Neural crest cell (in vitro differentiated cells): Measurements from ENCODE around the gene CLDN15. TPM values are rescaled to one million over a fixed set of nuclear protein-coding genes. Genes with fewer than 3 reads are reported as not detected.
A peak's percentile ranks its signal among the peaks of the same experiment; 100 is the strongest.

Experiments used
- DNase-seq: peaks from one replicate; pipeline ENCODE4 v3.0.0; 2021; ENCODE audit warnings: low read depth, mixed read lengths, low spot score
- H3K27ac Mint-ChIP-seq: one replicate; pipeline ENCODE4 v1.8.0; 2021; ENCODE audit warnings: mild to moderate bottlenecking, mixed read lengths; ENCODE audit not compliant: unreplicated experiment
- H3K27me3 Mint-ChIP-seq: 2 replicates; pipeline ENCODE4 v1.8.0; 2021; ENCODE audit warnings: low read depth, mild to moderate bottlenecking, mixed read lengths
- H3K36me3 Mint-ChIP-seq: 2 replicates; pipeline ENCODE4 v1.8.0; 2021; ENCODE audit warnings: low read depth, mild to moderate bottlenecking, mixed read lengths
- H3K4me1 Mint-ChIP-seq: 2 replicates; pipeline ENCODE4 v1.8.0; 2021; ENCODE audit warnings: mixed read lengths
- H3K4me3 Mint-ChIP-seq: one replicate; pipeline ENCODE4 v1.8.0; 2021; ENCODE audit warnings: mild to moderate bottlenecking, mixed read lengths
- H3K9me3 Mint-ChIP-seq: 2 replicates; pipeline ENCODE4 v1.8.0; 2021; ENCODE audit warnings: mixed read lengths
- total RNA-seq: library from RNA; stranded (reverse); gene quantifications from 2 replicates; pipeline ENCODE4 v1.2.1, GENCODE V29; 2021
- TF ChIP-seq, protein P1 (sequence below): fragments of 200-600 bp; sonication (generic); conservative IDR thresholded peaks from 2 replicates; pipeline ENCODE4 v1.5.0; 2021; ENCODE audit warnings: antibody characterized with exemption, mild to moderate bottlenecking

Gene CLDN15
- total RNA-seq, 1 donor from 2014 or later: 10.4 TPM

DNA sequence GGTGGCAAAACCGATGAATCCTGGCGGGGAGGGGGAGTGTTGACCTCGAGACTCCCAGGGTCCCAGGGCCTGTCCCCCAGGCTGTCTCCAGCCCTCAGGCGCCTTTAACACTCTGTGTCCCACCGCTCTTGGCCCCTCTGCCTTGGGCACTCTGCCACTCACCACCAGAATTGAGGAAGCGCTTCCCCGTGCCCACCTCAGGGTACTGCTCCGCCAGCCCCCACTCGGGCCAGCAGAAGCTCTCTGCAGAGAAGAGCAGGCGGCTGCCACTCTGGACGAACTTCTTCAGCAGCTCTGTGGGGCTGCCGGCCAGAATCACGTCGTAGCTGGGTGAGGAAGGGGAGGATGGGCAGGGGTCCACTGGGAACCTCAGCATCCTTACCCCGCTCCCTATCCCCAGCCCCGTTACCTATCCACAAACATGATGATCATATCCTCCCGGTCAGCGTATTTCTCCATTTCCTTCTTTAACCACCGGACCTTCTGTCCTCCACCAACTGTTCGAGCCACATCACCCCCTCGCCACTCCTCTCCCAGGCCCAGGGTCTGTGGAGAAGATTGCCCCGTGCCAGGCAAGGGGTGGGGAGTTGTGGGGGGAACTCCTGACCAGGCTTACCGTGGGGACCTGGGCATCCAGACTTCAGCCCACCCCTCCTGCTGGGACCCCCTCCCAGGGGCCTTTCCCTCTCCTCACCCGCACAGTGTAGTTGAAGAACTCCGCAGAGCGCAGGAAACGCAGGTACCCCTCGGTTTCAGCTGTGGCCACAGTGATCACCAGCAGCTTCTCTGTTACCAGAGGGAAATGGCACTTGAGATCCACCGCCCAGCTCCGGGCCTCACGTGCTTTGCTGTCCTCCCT, 21.4 kb downstream of the CLDN15 start:
- H3K27me3 Mint-ChIP-seq: no peaks in the 10 kb centered on the region
- no peaks in the 10 kb centered on the region for H3K9me3 Mint-ChIP-seq
- no peak for DNase-seq
- H3K4me3 Mint-ChIP-seq: peak overlapping the region; percentile 98
- H3K36me3 Mint-ChIP-seq: no peaks in the 10 kb centered on the region
- H3K27ac Mint-ChIP-seq: peak overlapping the region; percentile 84
- H3K4me1 Mint-ChIP-seq: peaks cover 23% of the 10 kb centered on the region
- TF ChIP-seq, protein P1, sequence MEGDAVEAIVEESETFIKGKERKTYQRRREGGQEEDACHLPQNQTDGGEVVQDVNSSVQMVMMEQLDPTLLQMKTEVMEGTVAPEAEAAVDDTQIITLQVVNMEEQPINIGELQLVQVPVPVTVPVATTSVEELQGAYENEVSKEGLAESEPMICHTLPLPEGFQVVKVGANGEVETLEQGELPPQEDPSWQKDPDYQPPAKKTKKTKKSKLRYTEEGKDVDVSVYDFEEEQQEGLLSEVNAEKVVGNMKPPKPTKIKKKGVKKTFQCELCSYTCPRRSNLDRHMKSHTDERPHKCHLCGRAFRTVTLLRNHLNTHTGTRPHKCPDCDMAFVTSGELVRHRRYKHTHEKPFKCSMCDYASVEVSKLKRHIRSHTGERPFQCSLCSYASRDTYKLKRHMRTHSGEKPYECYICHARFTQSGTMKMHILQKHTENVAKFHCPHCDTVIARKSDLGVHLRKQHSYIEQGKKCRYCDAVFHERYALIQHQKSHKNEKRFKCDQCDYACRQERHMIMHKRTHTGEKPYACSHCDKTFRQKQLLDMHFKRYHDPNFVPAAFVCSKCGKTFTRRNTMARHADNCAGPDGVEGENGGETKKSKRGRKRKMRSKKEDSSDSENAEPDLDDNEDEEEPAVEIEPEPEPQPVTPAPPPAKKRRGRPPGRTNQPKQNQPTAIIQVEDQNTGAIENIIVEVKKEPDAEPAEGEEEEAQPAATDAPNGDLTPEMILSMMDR: no peak

DNA sequence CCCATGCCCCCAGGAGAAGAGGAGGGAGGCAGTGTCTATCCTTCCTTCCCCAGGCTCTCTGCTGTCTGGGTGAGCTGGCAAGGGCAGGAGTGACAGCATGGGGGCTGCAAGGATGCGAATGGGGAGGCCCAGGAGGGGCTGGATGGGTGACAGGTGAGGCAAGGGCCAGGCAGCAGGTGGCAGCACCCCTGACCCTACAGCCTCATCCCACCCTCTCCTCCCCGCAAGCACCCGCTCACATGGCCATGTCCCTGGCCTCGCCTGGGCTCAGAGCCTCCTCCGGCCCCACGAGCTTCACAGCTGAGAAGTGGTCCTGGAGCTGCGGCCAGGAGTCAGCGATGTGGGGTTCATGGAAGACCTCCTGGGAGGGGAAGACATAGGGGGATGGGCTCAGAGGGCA, 25.6 kb downstream of the CLDN15 start:
- Mint-ChIP-seq H3K4me1 (peaks cover 10% of the 10 kb centered on the region), H3K9me3 (no peaks in the 10 kb centered on the region), H3K4me3 (no peak overlapping the region), H3K27me3 (no peaks in the 10 kb centered on the region), H3K27ac (no peak overlapping the region), H3K36me3 (no peaks in the 10 kb centered on the region)
- DNase-seq: no peak
- TF ChIP-seq, protein P1: no peak

DNA sequence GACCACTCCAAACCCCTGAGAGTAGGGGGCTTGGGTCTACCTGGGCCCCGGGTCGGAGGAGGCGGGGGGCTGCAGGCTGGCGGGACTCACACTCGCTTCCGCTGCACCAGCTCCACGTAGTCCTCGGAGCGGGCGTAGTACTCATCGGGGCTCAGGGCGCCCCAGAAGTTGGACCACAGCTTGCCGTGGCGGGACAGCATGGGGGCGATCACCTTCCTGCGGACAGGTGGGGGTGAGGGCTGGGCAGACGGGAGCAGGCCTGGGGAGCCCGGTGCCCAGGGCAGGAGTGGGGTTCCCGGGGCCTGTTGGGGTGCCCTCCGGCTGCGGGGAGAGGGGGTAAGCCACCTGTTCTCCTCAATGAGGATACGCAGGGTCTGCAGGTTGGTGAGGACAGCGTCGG, 26.1 kb downstream of the CLDN15 start:
- TF ChIP-seq, protein P1: no peak
- Mint-ChIP-seq H3K27ac (no peak overlapping the region), H3K27me3 (no peaks in the 10 kb centered on the region), H3K4me3 (no peak overlapping the region), H3K9me3 (no peaks in the 10 kb centered on the region), H3K36me3 (no peaks in the 10 kb centered on the region), H3K4me1 (peaks cover 6% of the 10 kb centered on the region)
- DNase-seq: no peak

DNA sequence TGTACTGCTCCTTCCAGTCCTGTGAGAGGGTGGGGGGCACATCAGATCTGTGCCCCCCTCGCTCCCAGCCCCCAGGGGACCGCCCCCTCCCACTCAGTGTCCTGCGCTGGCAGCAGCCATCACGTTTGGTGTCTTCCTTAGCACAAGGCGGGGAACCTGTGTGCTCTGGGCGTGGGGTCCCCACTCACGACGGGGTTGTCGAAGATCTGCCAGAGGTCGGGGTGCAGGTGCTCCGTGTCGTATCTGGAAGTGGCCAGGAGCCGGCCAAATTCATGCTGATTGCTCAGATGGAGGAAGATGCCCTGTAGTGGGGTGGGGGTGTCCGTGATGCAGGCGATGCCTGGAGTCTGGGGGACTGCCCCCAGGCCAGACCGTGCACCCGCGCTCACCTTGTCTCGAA, 27.5 kb downstream of the CLDN15 start:
- Mint-ChIP-seq H3K4me1 (no peaks in the 10 kb centered on the region), H3K36me3 (no peaks in the 10 kb centered on the region), H3K9me3 (no peaks in the 10 kb centered on the region), H3K4me3 (no peak overlapping the region), H3K27ac (no peak overlapping the region), H3K27me3 (peaks cover 2% of the 10 kb centered on the region)
- TF ChIP-seq, protein P1: no peak
- no peak for DNase-seq

DNA sequence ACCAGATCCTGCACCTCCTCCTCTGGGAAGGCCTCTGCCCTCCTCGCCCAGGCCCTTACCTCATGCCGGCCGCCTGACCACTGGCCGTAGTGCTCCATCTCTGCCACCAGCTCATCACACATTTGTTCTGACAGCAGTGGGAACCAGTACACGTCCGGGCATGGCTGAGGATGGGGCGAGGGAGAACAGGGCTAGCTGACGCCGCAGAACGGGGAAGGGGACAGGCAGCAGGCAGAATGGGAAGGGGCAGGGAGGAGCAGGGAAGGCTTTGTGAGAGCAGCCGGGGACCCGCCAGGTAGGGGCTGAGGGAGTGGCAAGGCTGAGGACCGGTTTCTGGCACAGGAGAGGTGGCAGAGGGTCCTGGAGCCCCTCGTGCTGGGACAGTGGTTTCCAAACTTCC, 28.8 kb downstream of the CLDN15 start:
- TF ChIP-seq, protein P1: no peak
- no peaks in the 10 kb centered on the region for H3K4me1 Mint-ChIP-seq
- no peaks in the 10 kb centered on the region for H3K9me3 Mint-ChIP-seq
- no peak overlapping the region for H3K4me3 Mint-ChIP-seq
- H3K27ac Mint-ChIP-seq: peak overlapping the region; percentile 50
- DNase-seq: no peak
- no peaks in the 10 kb centered on the region for H3K36me3 Mint-ChIP-seq
- H3K27me3 Mint-ChIP-seq: peaks cover 10% of the 10 kb centered on the region
